Sigmoid colon (tissue), 3 donors: Measurements from ENCODE around the gene SLC5A2.

Experiments used
- CTCF ChIP-seq, 4 experiments: fragments of 450-650 bp in 3 of 4; fragments of 200-600 bp in 1 of 4; IDR thresholded peaks; one replicate each; pipeline ENCODE4 v1.5.1; 2016 to 2019; ENCODE audit warnings: antibody characterized with exemption in 4 of 4, mild to moderate bottlenecking in 3 of 4, moderate library complexity in 2 of 4
- POLR2A ChIP-seq, 2 donors: fragments of 450-650 bp; IDR thresholded peaks; one replicate each; pipeline ENCODE4 v1.6.1; 2016; ENCODE audit warnings: antibody characterized with exemption in 2 of 2, mild to moderate bottlenecking in 2 of 2, moderate library complexity in 2 of 2

GRCh38 chr16:31435341-31436220, 47.3 kb upstream of the SLC5A2 start:
- TF ChIP-seq CTCF (IDR thresholded peaks at IDR 0.05) (no peak), POLR2A (IDR thresholded peaks at IDR 0.05) (no peak)
